Mucosa of descending colon (tissue), 3 donors: ENCODE results near the gene F8. TPM values are rescaled to one million over a fixed set of nuclear protein-coding genes. Genes with fewer than 3 reads are reported as not detected.

ENCODE experiments used
- ATAC-seq: fragments of 200-7000 bp; cut with Tn5 transposase; one replicate; pipeline ENCODE4 v1.9.1; 2020; ENCODE audit warnings: mild to moderate bottlenecking, moderate library complexity
- DNase-seq, 3 donors: peaks; one replicate each; pipeline ENCODE4 v3.0.0-alpha.2; 2020
- H3K36me3 ChIP-seq: fragments of 200-600 bp; one replicate; pipeline ENCODE4 v1.8.0; 2021; ENCODE audit warnings: low read depth, mild to moderate bottlenecking
- H3K4me1 ChIP-seq: fragments of 200-600 bp; one replicate; pipeline ENCODE4 v1.8.0; 2021; ENCODE audit warnings: low read depth, mild to moderate bottlenecking
- H3K4me3 ChIP-seq: fragments of 200-600 bp; one replicate; pipeline ENCODE4 v1.8.0; 2021; ENCODE audit warnings: mild to moderate bottlenecking
- H3K9me3 ChIP-seq: fragments of 200-600 bp; one replicate; pipeline ENCODE4 v1.8.0; 2021; ENCODE audit warnings: mild to moderate bottlenecking
- CTCF ChIP-seq: fragments of 200-600 bp; IDR thresholded peaks from one replicate; pipeline ENCODE4 v1.8.0; 2022; ENCODE audit warnings: antibody characterized with exemption, mild to moderate bottlenecking
- intact Hi-C, 2 donors: fragments of 100-400 bp; cut with DNase I in 1 of 2; cut with micrococcal nuclease in 1 of 2; formaldehyde crosslinking; loops; one replicate each; pipeline versions ENCODE4 v1.11.0 to v1.11.1; 2022; cut with DNase I, micrococcal nuclease
- total RNA-seq, 3 donors: library from RNA; stranded (reverse); fragmentation: NEBNext Ultra II Directional in 2 of 3; extraction: Animal tissue kit (Norgen Biotek cat#: 25700) in 2 of 3; gene quantifications; one replicate each; pipeline versions ENCODE4 v1.2.1 to v1.2.4, GENCODE V29; 2021 to 2023
- donor health status: DM: no; HTN: no; CAD: no; lungs with moderate emphysema.
- donor health status: DM: no; HTN: no; CAD: no.
- donor health status: DM: no; HTN: yes; CAD: no.

The F8 gene
- total RNA-seq, 3 donors from 2014 or later, result 2.8 to 14.0 (median 5.4) TPM

- intact Hi-C loops, result no loop called here
- Histone ChIP-seq H3K36me3 (no peaks in the 10 kb centered on the region), H3K4me3 (no peak overlapping the region), H3K9me3 (no peaks in the 10 kb centered on the region), H3K4me1 (no peaks in the 10 kb centered on the region)
- peak in 1 of 3 donors; percentile 4 for DNase-seq
- no peak for TF ChIP-seq CTCF
- no peak for ATAC-seq
These were observed 6.4 kb upstream of the F8 start for GRCh38 chrX:155028877-155029291.

- Histone ChIP-seq H3K9me3 (no peaks in the 10 kb centered on the region), H3K36me3 (no peaks in the 10 kb centered on the region), H3K4me3 (no peak overlapping the region), H3K4me1 (no peaks in the 10 kb centered on the region)
- no peak for ATAC-seq
- intact Hi-C loops, result no loop called here
- no peak for TF ChIP-seq CTCF
- no peak for DNase-seq
These were observed 5.6 kb upstream of the F8 start for GRCh38 chrX:155028129-155028528.

- TF ChIP-seq CTCF, result no peak
- ATAC-seq, result no peak
- Histone ChIP-seq H3K9me3 (no peaks in the 10 kb centered on the region), H3K36me3 (no peaks in the 10 kb centered on the region), H3K4me3 (peak overlapping the region; percentile 28), H3K4me1 (no peaks in the 10 kb centered on the region)
- intact Hi-C loops, result no loop called here
- peak in 1 of 3 donors; percentile 33 for DNase-seq
These were observed 5.1 kb upstream of the F8 start for GRCh38 chrX:155027509-155028066.

GRCh38 chrX:155026727-155027508 lies 4.4 kb upstream of the F8 start, which contains the start of gene FUNDC2:
FUNDC2 (plus strand) TSS chrX:155026844; CDS start chrX:155026939, 95 bp downstream.
- Histone ChIP-seq H3K9me3 (no peaks in the 10 kb centered on the region), H3K4me3 (peak within 1 kb of the TSS; percentile 28), H3K36me3 (no peaks in the 10 kb centered on the region), H3K4me1 (no peaks in the 10 kb centered on the region)
- intact Hi-C loops, result no loop called here
- no peak for TF ChIP-seq CTCF
- ATAC-seq (peak; percentile 92), DNase-seq (peak; percentile 90 to 97 (median 95))

GRCh38 chrX:155026420-155026726 lies 3.9 kb upstream of the F8 start:
- H3K9me3 ChIP-seq, result no peaks in the 10 kb centered on the region
- ATAC-seq (no peak), DNase-seq (no peak)
- no peaks in the 10 kb centered on the region for H3K36me3 ChIP-seq
- no peaks in the 10 kb centered on the region for H3K4me1 ChIP-seq
- no peak overlapping the region for H3K4me3 ChIP-seq
- intact Hi-C loops, result no loop called here
- TF ChIP-seq CTCF, result no peak
